HEK293 (cell line): ENCODE measurements around the gene PRPF19.
A peak's percentile ranks its signal among the peaks of the same experiment; 100 is the strongest.

Source experiments
- KLF10 ChIP-seq: fragments of 450-650 bp; IDR thresholded peaks from 2 replicates; pipeline ENCODE4 v1.5.1; 2018; ENCODE audit warnings: missing biosample characterization, mild to moderate bottlenecking, missing genetic modification characterization
- KLF16 ChIP-seq: fragments of 450-650 bp; formaldehyde crosslinking; IDR thresholded peaks from 2 replicates; pipeline ENCODE4 v1.5.1; 2017; ENCODE audit warnings: missing biosample characterization, missing genetic modification characterization
- SALL2 ChIP-seq: fragments of 450-650 bp; formaldehyde crosslinking; IDR thresholded peaks from 2 replicates; pipeline ENCODE4 v1.5.0; 2017; ENCODE audit warnings: missing biosample characterization, mild to moderate bottlenecking, missing genetic modification characterization, borderline replicate concordance
- ZFP3 ChIP-seq: fragments of 450-650 bp; formaldehyde crosslinking; IDR thresholded peaks from 2 replicates; pipeline ENCODE4 v1.5.1; 2016; ENCODE audit warnings: low read depth, missing biosample characterization, missing genetic modification characterization
- ZNF157 ChIP-seq: fragments of 450-650 bp; formaldehyde crosslinking; IDR thresholded peaks from 2 replicates; pipeline ENCODE4 v1.5.1; 2016; ENCODE audit warnings: missing biosample characterization, missing genetic modification characterization
- ZNF433 ChIP-seq: fragments of 450-650 bp; formaldehyde crosslinking; IDR thresholded peaks from 2 replicates; pipeline ENCODE4 v1.5.1; 2016; ENCODE audit warnings: missing biosample characterization, missing genetic modification characterization, low read depth
- TF ChIP-seq, protein P1 (sequence below): fragments of 450-650 bp; formaldehyde crosslinking; IDR thresholded peaks from 2 replicates; pipeline ENCODE4 v1.5.1; 2016; ENCODE audit warnings: missing biosample characterization, missing genetic modification characterization
- TF ChIP-seq, protein P2 (sequence below): fragments of 450-650 bp; formaldehyde crosslinking; IDR thresholded peaks from 2 replicates; pipeline ENCODE4 v1.5.1; 2016; ENCODE audit warnings: missing biosample characterization, missing genetic modification characterization, low read depth
- TF ChIP-seq, protein P3 (sequence below): fragments of 450-650 bp; formaldehyde crosslinking; IDR thresholded peaks from 2 replicates; pipeline ENCODE4 v1.5.1; 2016; ENCODE audit warnings: missing biosample characterization, missing genetic modification characterization

DNA sequence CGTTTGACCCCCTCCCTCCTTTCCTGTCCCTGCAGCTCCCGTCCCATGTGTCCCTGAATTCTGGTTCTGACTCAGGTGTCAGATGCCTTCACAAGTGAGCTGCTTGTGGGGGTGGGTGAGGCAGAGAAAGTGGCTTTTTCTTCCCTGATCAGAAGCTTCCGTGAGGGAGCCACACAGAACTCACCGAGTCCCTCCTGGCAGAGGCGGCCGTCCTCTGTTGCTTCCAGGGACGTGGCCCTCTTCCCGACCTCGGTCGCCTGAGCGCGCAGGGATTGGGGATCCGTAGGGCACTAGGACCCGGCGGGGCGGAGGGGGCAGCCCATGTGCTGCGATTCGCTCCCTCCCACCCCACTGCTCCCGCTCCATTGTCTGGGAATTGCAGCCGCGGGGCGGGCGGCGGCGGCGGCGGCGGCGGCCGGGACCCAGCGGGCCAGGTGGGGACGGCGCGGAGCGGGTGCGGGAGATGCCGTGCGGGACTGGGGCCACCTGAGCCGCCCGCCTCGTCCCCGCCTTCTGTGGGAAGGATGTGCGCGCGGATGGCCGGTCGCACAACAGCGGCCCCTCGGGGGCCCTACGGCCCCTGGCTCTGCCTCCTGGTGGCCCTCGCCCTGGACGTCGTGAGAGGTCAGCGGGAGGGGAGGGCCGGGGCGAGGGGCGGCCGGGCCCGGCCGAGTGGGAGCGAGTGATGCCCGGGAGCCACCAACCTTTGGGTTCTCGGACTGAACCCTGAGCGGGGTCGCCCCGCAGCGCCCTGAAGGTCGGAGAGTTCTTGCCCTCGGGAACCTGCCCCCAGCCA, 17.9 kb upstream of the PRPF19 start, which contains the start of gene TMEM132A:
- TF ChIP-seq KLF10 (tag by site-specific recombination) (peak; percentile 30; the same call in 1 of the 2 replicates), ZNF433 (no peak), SALL2 (no peak), ZFP3 (tag by site-specific recombination) (no peak), ZNF157 (tag by site-specific recombination) (no peak), KLF16 (tag by site-specific recombination) (no peak)
- TF ChIP-seq, protein P1, sequence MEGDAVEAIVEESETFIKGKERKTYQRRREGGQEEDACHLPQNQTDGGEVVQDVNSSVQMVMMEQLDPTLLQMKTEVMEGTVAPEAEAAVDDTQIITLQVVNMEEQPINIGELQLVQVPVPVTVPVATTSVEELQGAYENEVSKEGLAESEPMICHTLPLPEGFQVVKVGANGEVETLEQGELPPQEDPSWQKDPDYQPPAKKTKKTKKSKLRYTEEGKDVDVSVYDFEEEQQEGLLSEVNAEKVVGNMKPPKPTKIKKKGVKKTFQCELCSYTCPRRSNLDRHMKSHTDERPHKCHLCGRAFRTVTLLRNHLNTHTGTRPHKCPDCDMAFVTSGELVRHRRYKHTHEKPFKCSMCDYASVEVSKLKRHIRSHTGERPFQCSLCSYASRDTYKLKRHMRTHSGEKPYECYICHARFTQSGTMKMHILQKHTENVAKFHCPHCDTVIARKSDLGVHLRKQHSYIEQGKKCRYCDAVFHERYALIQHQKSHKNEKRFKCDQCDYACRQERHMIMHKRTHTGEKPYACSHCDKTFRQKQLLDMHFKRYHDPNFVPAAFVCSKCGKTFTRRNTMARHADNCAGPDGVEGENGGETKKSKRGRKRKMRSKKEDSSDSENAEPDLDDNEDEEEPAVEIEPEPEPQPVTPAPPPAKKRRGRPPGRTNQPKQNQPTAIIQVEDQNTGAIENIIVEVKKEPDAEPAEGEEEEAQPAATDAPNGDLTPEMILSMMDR (tag by site-specific recombination): no peak
- TF ChIP-seq, protein P2, sequence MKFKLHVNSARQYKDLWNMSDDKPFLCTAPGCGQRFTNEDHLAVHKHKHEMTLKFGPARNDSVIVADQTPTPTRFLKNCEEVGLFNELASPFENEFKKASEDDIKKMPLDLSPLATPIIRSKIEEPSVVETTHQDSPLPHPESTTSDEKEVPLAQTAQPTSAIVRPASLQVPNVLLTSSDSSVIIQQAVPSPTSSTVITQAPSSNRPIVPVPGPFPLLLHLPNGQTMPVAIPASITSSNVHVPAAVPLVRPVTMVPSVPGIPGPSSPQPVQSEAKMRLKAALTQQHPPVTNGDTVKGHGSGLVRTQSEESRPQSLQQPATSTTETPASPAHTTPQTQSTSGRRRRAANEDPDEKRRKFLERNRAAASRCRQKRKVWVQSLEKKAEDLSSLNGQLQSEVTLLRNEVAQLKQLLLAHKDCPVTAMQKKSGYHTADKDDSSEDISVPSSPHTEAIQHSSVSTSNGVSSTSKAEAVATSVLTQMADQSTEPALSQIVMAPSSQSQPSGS: no peak
- TF ChIP-seq, protein P3, sequence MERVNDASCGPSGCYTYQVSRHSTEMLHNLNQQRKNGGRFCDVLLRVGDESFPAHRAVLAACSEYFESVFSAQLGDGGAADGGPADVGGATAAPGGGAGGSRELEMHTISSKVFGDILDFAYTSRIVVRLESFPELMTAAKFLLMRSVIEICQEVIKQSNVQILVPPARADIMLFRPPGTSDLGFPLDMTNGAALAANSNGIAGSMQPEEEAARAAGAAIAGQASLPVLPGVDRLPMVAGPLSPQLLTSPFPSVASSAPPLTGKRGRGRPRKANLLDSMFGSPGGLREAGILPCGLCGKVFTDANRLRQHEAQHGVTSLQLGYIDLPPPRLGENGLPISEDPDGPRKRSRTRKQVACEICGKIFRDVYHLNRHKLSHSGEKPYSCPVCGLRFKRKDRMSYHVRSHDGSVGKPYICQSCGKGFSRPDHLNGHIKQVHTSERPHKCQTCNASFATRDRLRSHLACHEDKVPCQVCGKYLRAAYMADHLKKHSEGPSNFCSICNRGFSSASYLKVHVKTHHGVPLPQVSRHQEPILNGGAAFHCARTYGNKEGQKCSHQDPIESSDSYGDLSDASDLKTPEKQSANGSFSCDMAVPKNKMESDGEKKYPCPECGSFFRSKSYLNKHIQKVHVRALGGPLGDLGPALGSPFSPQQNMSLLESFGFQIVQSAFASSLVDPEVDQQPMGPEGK (tag by site-specific recombination): no peak
